GM18499 (cell line): Measurements from ENCODE around the gene KRTAP27-1.

Experiments used
- ATAC-seq: cut with Tn5 transposase; IDR thresholded peaks from one replicate; pipeline ENCODE4 v1.9.1; 2021; ENCODE audit warnings: moderate number of reproducible peaks; ENCODE audit not compliant: insufficient read depth, unreplicated experiment

The KRTAP27-1 gene

GRCh38 chr21:30337276-30337744 lies at the start of gene KRTAP27-1:
TSS of gene KRTAP27-1 (minus strand) at chr21:30337694. CDS start at chr21:30337668, 26 bp downstream.
- ATAC-seq = no peak

- no peak for ATAC-seq
Observed at GRCh38 chr21:30382201-30382600, 44.7 kb upstream of the KRTAP27-1 start.

GRCh38 chr21:30372139-30372770 lies 34.8 kb upstream of the KRTAP27-1 start, which contains the start of gene KRTAP13-2:
TSS of gene KRTAP13-2 (minus strand) at chr21:30372271. CDS start at chr21:30372213, 58 bp downstream.
- ATAC-seq = no peak

- ATAC-seq = no peak
Observed at GRCh38 chr21:30355906-30356305, 18.4 kb upstream of the KRTAP27-1 start.

GRCh38 chr21:30354308-30355005 lies 17.0 kb upstream of the KRTAP27-1 start:
- no peak for ATAC-seq

GRCh38 chr21:30351534-30351933 lies 14.0 kb upstream of the KRTAP27-1 start:
- no peak for ATAC-seq

GRCh38 chr21:30349572-30349971 lies 12.1 kb upstream of the KRTAP27-1 start:
- ATAC-seq = no peak

- no peak for ATAC-seq
Observed at GRCh38 chr21:30348506-30348905, 11.0 kb upstream of the KRTAP27-1 start, which contains the start of gene KRTAP23-1. TSS of gene KRTAP23-1 (minus strand) at chr21:30348606. CDS start at chr21:30348606, 0 bp downstream.

- ATAC-seq = no peak
Observed at GRCh38 chr21:30345014-30345413, 7.5 kb upstream of the KRTAP27-1 start.

GRCh38 chr21:30340714-30341573 lies 3.5 kb upstream of the KRTAP27-1 start:
- ATAC-seq = no peak

- ATAC-seq = no peak
Observed at GRCh38 chr21:30338717-30339116, 1.2 kb upstream of the KRTAP27-1 start.

- no peak for ATAC-seq
Observed at GRCh38 chr21:30337772-30338171, 278 bp upstream of the KRTAP27-1 start.

- no peak for ATAC-seq
Observed at GRCh38 chr21:30336596-30336995, 898 bp downstream of the KRTAP27-1 start.

GRCh38 chr21:30333736-30334135 lies 3.8 kb downstream of the KRTAP27-1 start:
- no peak for ATAC-seq

GRCh38 chr21:30332681-30333080 lies 4.8 kb downstream of the KRTAP27-1 start:
- no peak for ATAC-seq

GRCh38 chr21:30329203-30329875 lies 8.2 kb downstream of the KRTAP27-1 start:
- ATAC-seq = no peak

GRCh38 chr21:30326390-30326789 lies 11.1 kb downstream of the KRTAP27-1 start:
- no peak for ATAC-seq

GRCh38 chr21:30320215-30320614 lies 17.3 kb downstream of the KRTAP27-1 start, which contains the start of gene KRTAP26-1:
TSS of gene KRTAP26-1 (minus strand) at chr21:30320315. CDS start at chr21:30320035, 280 bp downstream.
- no peak for ATAC-seq

GRCh38 chr21:30315701-30316100 lies 21.8 kb downstream of the KRTAP27-1 start:
- ATAC-seq = no peak

GRCh38 chr21:30306884-30307283 lies 30.6 kb downstream of the KRTAP27-1 start:
- no peak for ATAC-seq
